Brain microvascular endothelial cell (primary cell): ENCODE data around the gene MYH10.
"Not testable (repeated sequence)": the region's sequence is repeated elsewhere in the genome, so short reads cannot be mapped to it uniquely, and the experiment has no call there.

ENCODE experiments used
- DNase-seq: peaks from one replicate; pipeline ENCODE4 v3.0.0-alpha.2; 2020
- H3K27ac ChIP-seq: fragments of 250-450 bp; sonication (Bioruptor Pico); 2 replicates; pipeline ENCODE4 v1.5.1; 2020; ENCODE audit warnings: mild to moderate bottlenecking, moderate library complexity
- H3K27me3 ChIP-seq: fragments of 250-450 bp; sonication (Bioruptor Pico); replicated peaks from 2 replicates; pipeline ENCODE4 v1.5.1; 2020; ENCODE audit warnings: mild to moderate bottlenecking
- H3K36me3 ChIP-seq: fragments of 250-450 bp; sonication (Bioruptor Pico); replicated peaks from 2 replicates; pipeline ENCODE4 v1.5.1; 2020; ENCODE audit warnings: mild to moderate bottlenecking
- H3K4me3 ChIP-seq: 2 replicates; pipeline ENCODE4 v1.5.1; 2011; ENCODE audit warnings: low read depth, mild to moderate bottlenecking, control low read depth, low read length, moderate library complexity
- CTCF ChIP-seq: IDR thresholded peaks from 2 replicates; pipeline ENCODE4 v1.5.1; 2011; ENCODE audit warnings: low read depth, mild to moderate bottlenecking, moderate library complexity, low read length, control low read depth, inconsistent platforms; ENCODE audit errors: missing control alignments
- in situ Hi-C: cut with HindIII; loops from 2 replicates; pipeline ENCODE4 v1.10.0; 2017; ENCODE audit warnings: low sequenced_read_pairs, low pct_ligation_motif_present

MYH10 gene

GRCh38 chr17:8556074-8556473 is 74.5 kb downstream of the MYH10 start:
- TF ChIP-seq CTCF, result no peak
- H3K4me3 ChIP-seq, result no peak overlapping the region
- H3K27me3 ChIP-seq, result no peaks in the 10 kb centered on the region
- H3K36me3 ChIP-seq, result peaks cover 21% of the 10 kb centered on the region
- in situ Hi-C loops, result no loop called here
- peak; percentile 25 for DNase-seq
- H3K27ac ChIP-seq, result no peak overlapping the region

GRCh38 chr17:8555062-8555461 is 75.5 kb downstream of the MYH10 start:
- no peak overlapping the region for H3K27ac ChIP-seq
- H3K4me3 ChIP-seq, result no peak overlapping the region
- H3K27me3 ChIP-seq, result no peaks in the 10 kb centered on the region
- no peak for TF ChIP-seq CTCF
- in situ Hi-C loops, result no loop called here
- H3K36me3 ChIP-seq, result peaks cover 16% of the 10 kb centered on the region
- no peak for DNase-seq

- H3K27ac ChIP-seq, result no peak overlapping the region
- no peak for DNase-seq
- no peak for TF ChIP-seq CTCF
- H3K27me3 ChIP-seq, result no peaks in the 10 kb centered on the region
- in situ Hi-C loops, result no loop called here
- peaks cover 19% of the 10 kb centered on the region for H3K36me3 ChIP-seq
- no peak overlapping the region for H3K4me3 ChIP-seq
These were observed 77.8 kb downstream of the MYH10 start for GRCh38 chr17:8552577-8553320.

- Histone ChIP-seq H3K36me3 (peaks cover 48% of the 10 kb centered on the region), H3K27me3 (no peaks in the 10 kb centered on the region), H3K27ac (no peak overlapping the region), H3K4me3 (no peak overlapping the region)
- peak; percentile 55 for DNase-seq
- in situ Hi-C loops, result no loop called here
- no peak for TF ChIP-seq CTCF
These were observed 87.7 kb downstream of the MYH10 start for GRCh38 chr17:8542599-8543502.

- DNase-seq, H3K27me3 ChIP-seq, H3K27ac ChIP-seq, H3K4me3 ChIP-seq, in situ Hi-C loops: not testable (repeated sequence)
- peaks cover 38% of the 10 kb centered on the region for H3K36me3 ChIP-seq
These were observed 90.5 kb downstream of the MYH10 start for GRCh38 chr17:8539976-8540375.

GRCh38 chr17:8537734-8538133 is 92.8 kb downstream of the MYH10 start:
- Histone ChIP-seq H3K27ac (no peak overlapping the region), H3K27me3 (no peaks in the 10 kb centered on the region), H3K36me3 (peaks cover 50% of the 10 kb centered on the region), H3K4me3 (no peak overlapping the region)
- no peak for TF ChIP-seq CTCF
- no peak for DNase-seq
- in situ Hi-C loops, result no loop called here
